Mesendoderm (in vitro differentiated cells): ENCODE measurements around the gene XXYLT1.

Experiments used
- DNase-seq: peaks from one replicate; pipeline ENCODE4 v3.0.0; 2013
- H2AK5ac ChIP-seq: 2 replicates; pipeline ENCODE4 v1.6.1; 2013; ENCODE audit warnings: low read length, inconsistent platforms
- H2BK120ac ChIP-seq: 2 replicates; pipeline ENCODE4 v1.6.1; 2013; ENCODE audit warnings: low read depth, mild to moderate bottlenecking, low read length, moderate library complexity, mixed read lengths
- H2BK15ac ChIP-seq: replicated peaks from 2 replicates; pipeline ENCODE4 v1.6.1; 2013; ENCODE audit warnings: low read depth, mild to moderate bottlenecking, moderate library complexity
- H2BK5ac ChIP-seq: 2 replicates; pipeline ENCODE4 v1.6.1; 2013; ENCODE audit warnings: low read length, inconsistent platforms
- H3K18ac ChIP-seq: 2 replicates; pipeline ENCODE4 v1.6.1; 2013; ENCODE audit warnings: mild to moderate bottlenecking, low read length, mixed read lengths
- H3K23ac ChIP-seq: one replicate; pipeline ENCODE4 v1.6.1; 2013; ENCODE audit warnings: low read length
- H3K27ac ChIP-seq: 2 replicates; pipeline ENCODE4 v1.5.1; 2013; ENCODE audit warnings: low read depth, mild to moderate bottlenecking, inconsistent platforms, low read length, moderate library complexity
- H3K27me3 ChIP-seq: 2 replicates; pipeline ENCODE4 v1.6.1; 2013; ENCODE audit warnings: low read length, control low read depth, mild to moderate bottlenecking, inconsistent platforms; ENCODE audit not compliant: insufficient read depth, poor library complexity
- H3K36me3 ChIP-seq: 2 replicates; pipeline ENCODE4 v1.6.1; 2013; ENCODE audit warnings: low read length, inconsistent platforms; ENCODE audit not compliant: control insufficient read depth, insufficient read depth
- H3K4ac ChIP-seq: one replicate; pipeline ENCODE4 v1.6.1; 2013; ENCODE audit warnings: low read depth, mild to moderate bottlenecking, low read length, moderate library complexity
- H3K4me1 ChIP-seq: 2 replicates; pipeline ENCODE4 v1.6.1; 2013; ENCODE audit warnings: low read depth, low read length, inconsistent platforms; ENCODE audit not compliant: control insufficient read depth
- H3K4me2 ChIP-seq: 2 replicates; pipeline ENCODE4 v1.6.1; 2013; ENCODE audit warnings: low read length
- H3K4me3 ChIP-seq: 2 replicates; pipeline ENCODE4 v1.5.1; 2013; ENCODE audit warnings: mild to moderate bottlenecking, low read length
- H3K56ac ChIP-seq: one replicate; pipeline ENCODE4 v1.6.1; 2013; ENCODE audit warnings: low read length
- H3K79me1 ChIP-seq: 2 replicates; pipeline ENCODE4 v1.6.1; 2013; ENCODE audit warnings: low read length, inconsistent platforms
- H3K79me2 ChIP-seq: 2 replicates; pipeline ENCODE4 v1.6.1; 2013; ENCODE audit warnings: mild to moderate bottlenecking, low read length; ENCODE audit not compliant: control insufficient read depth, insufficient read depth
- H3K9ac ChIP-seq: 2 replicates; pipeline ENCODE4 v1.6.1; 2013; ENCODE audit warnings: low read length, inconsistent platforms
- H4K5ac ChIP-seq: one replicate; pipeline ENCODE4 v1.6.1; 2013; ENCODE audit warnings: low read length
- H4K8ac ChIP-seq: one replicate; pipeline ENCODE4 v1.6.1; 2013; ENCODE audit warnings: low read depth, mild to moderate bottlenecking, control low read depth, low read length, moderate library complexity
- WGBS: extraction: QIAGEN DNeasy Blood & Tissue Kit; methylation state at CpG from one replicate; pipeline ENCODE4 v1.1.7; 2013; ENCODE audit warnings: low lambda C conversion rate, missing lambda C conversion rate; ENCODE audit not compliant: insufficient coverage; ENCODE audit errors: extremely low coverage; 5-methylcytosine and 5-hydroxymethylcytosine counted together

Gene XXYLT1

DNA sequence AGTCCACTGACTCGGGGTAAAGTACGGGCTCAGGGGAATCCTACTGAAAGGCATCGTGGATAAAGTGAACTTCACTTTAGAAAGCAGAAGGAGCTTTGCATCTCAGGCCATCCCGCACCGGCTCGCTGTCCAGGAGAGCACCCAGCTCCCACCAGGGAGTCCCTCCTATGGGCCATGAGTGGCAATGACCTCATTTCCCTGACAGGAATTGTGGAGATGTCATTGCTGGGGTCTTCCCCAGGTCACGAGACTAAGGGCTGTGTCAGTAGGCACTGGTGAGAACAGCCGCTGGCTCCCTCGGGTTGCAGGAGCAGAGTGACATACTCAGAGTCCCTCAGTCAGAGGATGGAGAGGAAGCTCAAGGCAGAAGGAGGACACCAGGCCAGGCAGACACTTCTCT, 97.3 kb downstream of the XXYLT1 start:
- peak overlapping the region; percentile 43 for H3K56ac ChIP-seq
- H3K27ac ChIP-seq, result no peak overlapping the region
- WGBS, result no CpG with 5 or more reads among the region's 9 CpGs
- H2BK120ac ChIP-seq, result no peak overlapping the region
- H3K79me1 ChIP-seq, result peaks cover 11% of the 10 kb centered on the region
- H3K36me3 ChIP-seq, result no peaks in the 10 kb centered on the region
- no peak overlapping the region for H2BK5ac ChIP-seq
- no peak overlapping the region for H3K4me3 ChIP-seq
- H3K4ac ChIP-seq, result no peak overlapping the region
- H3K4me1 ChIP-seq, result peaks cover 15% of the 10 kb centered on the region
- H4K5ac ChIP-seq, result no peak overlapping the region
- H3K23ac ChIP-seq, result peak overlapping the region; percentile 15
- no peak overlapping the region for H3K18ac ChIP-seq
- no peak overlapping the region for H3K4me2 ChIP-seq
- H3K27me3 ChIP-seq, result no peaks in the 10 kb centered on the region
- H2BK15ac ChIP-seq, result no peak overlapping the region
- no peak overlapping the region for H3K9ac ChIP-seq
- no peak overlapping the region for H2AK5ac ChIP-seq
- H3K79me2 ChIP-seq, result no peaks in the 10 kb centered on the region
- DNase-seq, result no peak
- no peak overlapping the region for H4K8ac ChIP-seq

DNA sequence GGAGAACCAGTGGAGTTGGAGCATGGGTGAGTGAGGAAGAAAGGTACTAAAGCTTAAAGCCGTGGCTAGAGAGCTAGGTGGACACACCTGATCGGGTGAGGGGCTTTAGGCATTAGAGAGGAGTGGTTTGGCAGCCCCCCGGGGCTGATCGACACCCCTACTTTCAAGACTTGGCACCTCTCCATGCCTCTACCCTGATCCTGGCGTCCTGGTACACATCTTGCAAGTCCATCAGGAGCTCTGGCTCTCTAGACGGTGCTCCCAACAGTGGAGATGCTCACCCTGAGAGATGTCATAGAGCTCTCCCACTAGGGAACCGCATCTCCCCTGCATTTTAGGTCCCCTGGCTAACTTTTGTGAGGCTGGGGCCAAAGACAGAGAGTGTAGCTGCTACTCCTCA, 98.1 kb downstream of the XXYLT1 start:
- H4K8ac ChIP-seq, result no peak overlapping the region
- DNase-seq, result no peak
- H3K56ac ChIP-seq, result peak overlapping the region; percentile 36
- no peak overlapping the region for H3K4me3 ChIP-seq
- H3K4ac ChIP-seq, result peak overlapping the region; percentile 17
- H2BK120ac ChIP-seq, result no peak overlapping the region
- no peak overlapping the region for H2BK5ac ChIP-seq
- no peak overlapping the region for H4K5ac ChIP-seq
- no peak overlapping the region for H2AK5ac ChIP-seq
- H3K36me3 ChIP-seq, result no peaks in the 10 kb centered on the region
- no peak overlapping the region for H2BK15ac ChIP-seq
- peak overlapping the region; percentile 20 for H3K27ac ChIP-seq
- peaks cover 15% of the 10 kb centered on the region for H3K4me1 ChIP-seq
- no peaks in the 10 kb centered on the region for H3K79me2 ChIP-seq
- H3K79me1 ChIP-seq, result peaks cover 11% of the 10 kb centered on the region
- WGBS, result no CpG with 5 or more reads among the region's 7 CpGs
- H3K9ac ChIP-seq, result no peak overlapping the region
- H3K27me3 ChIP-seq, result no peaks in the 10 kb centered on the region
- H3K4me2 ChIP-seq, result no peak overlapping the region
- no peak overlapping the region for H3K23ac ChIP-seq
- H3K18ac ChIP-seq, result peak overlapping the region; percentile 56

GRCh38 chr3:195172039-195172684, 98.8 kb downstream of the XXYLT1 start:
- H2BK15ac ChIP-seq, result no peak overlapping the region
- peak overlapping the region; percentile 35 for H3K56ac ChIP-seq
- H3K79me2 ChIP-seq, result no peaks in the 10 kb centered on the region
- no peak overlapping the region for H4K5ac ChIP-seq
- DNase-seq, result peak; percentile 81
- peak overlapping the region; percentile 56 for H3K18ac ChIP-seq
- WGBS, result no CpG with 5 or more reads among the region's 11 CpGs
- no peak overlapping the region for H2BK5ac ChIP-seq
- H3K9ac ChIP-seq, result no peak overlapping the region
- no peak overlapping the region for H3K23ac ChIP-seq
- peak overlapping the region; percentile 20 for H3K27ac ChIP-seq
- no peak overlapping the region for H2BK120ac ChIP-seq
- peaks cover 11% of the 10 kb centered on the region for H3K79me1 ChIP-seq
- H3K4me3 ChIP-seq, result no peak overlapping the region
- H4K8ac ChIP-seq, result no peak overlapping the region
- peaks cover 15% of the 10 kb centered on the region for H3K4me1 ChIP-seq
- H3K4ac ChIP-seq, result no peak overlapping the region
- H3K36me3 ChIP-seq, result no peaks in the 10 kb centered on the region
- H3K4me2 ChIP-seq, result no peak overlapping the region
- no peaks in the 10 kb centered on the region for H3K27me3 ChIP-seq
- no peak overlapping the region for H2AK5ac ChIP-seq

- Histone ChIP-seq H2AK5ac (no peak overlapping the region), H2BK15ac (no peak overlapping the region), H3K27me3 (no peaks in the 10 kb centered on the region), H2BK120ac (no peak overlapping the region), H4K5ac (no peak overlapping the region), H3K79me1 (peaks cover 9% of the 10 kb centered on the region), H3K4me2 (no peak overlapping the region), H2BK5ac (no peak overlapping the region), H4K8ac (no peak overlapping the region), H3K27ac (no peak overlapping the region), H3K4ac (no peak overlapping the region), H3K56ac (no peak overlapping the region), H3K4me1 (peaks cover 15% of the 10 kb centered on the region), H3K9ac (no peak overlapping the region), H3K36me3 (no peaks in the 10 kb centered on the region), H3K18ac (no peak overlapping the region), H3K4me3 (no peak overlapping the region), H3K23ac (no peak overlapping the region), H3K79me2 (no peaks in the 10 kb centered on the region)
- WGBS, result no CpG with 5 or more reads among the region's 15 CpGs
- no peak for DNase-seq
Measured at GRCh38 chr3:195171093-195171873, 99.7 kb downstream of the XXYLT1 start.

- DNase-seq, result no peak
- H2AK5ac ChIP-seq, result no peak overlapping the region
- H3K79me2 ChIP-seq, result no peaks in the 10 kb centered on the region
- H3K4me3 ChIP-seq, result no peak overlapping the region
- no peak overlapping the region for H2BK120ac ChIP-seq
- H3K23ac ChIP-seq, result no peak overlapping the region
- H3K18ac ChIP-seq, result no peak overlapping the region
- no peak overlapping the region for H2BK15ac ChIP-seq
- no peak overlapping the region for H3K9ac ChIP-seq
- no peaks in the 10 kb centered on the region for H3K27me3 ChIP-seq
- WGBS, result no CpG with 5 or more reads among the region's 5 CpGs
- H3K4ac ChIP-seq, result no peak overlapping the region
- no peak overlapping the region for H4K8ac ChIP-seq
- H4K5ac ChIP-seq, result no peak overlapping the region
- H2BK5ac ChIP-seq, result no peak overlapping the region
- H3K79me1 ChIP-seq, result peaks cover 7% of the 10 kb centered on the region
- no peaks in the 10 kb centered on the region for H3K36me3 ChIP-seq
- H3K27ac ChIP-seq, result no peak overlapping the region
- H3K4me2 ChIP-seq, result no peak overlapping the region
- no peak overlapping the region for H3K56ac ChIP-seq
- H3K4me1 ChIP-seq, result peaks cover 15% of the 10 kb centered on the region
Measured at GRCh38 chr3:195170496-195170895, 100.5 kb downstream of the XXYLT1 start.
